IPS-20b (cell line): Measurements from ENCODE around the gene FCHSD2.

Experiments used
- H3K27ac ChIP-seq: one replicate; pipeline ENCODE4 v1.5.1; 2013; ENCODE audit warnings: low read length
- H3K27me3 ChIP-seq: 2 replicates; pipeline ENCODE4 v1.6.1; 2013; ENCODE audit warnings: mild to moderate bottlenecking, low read length, inconsistent platforms; ENCODE audit not compliant: insufficient read depth
- H3K36me3 ChIP-seq: 2 replicates; pipeline ENCODE4 v1.6.1; 2013; ENCODE audit warnings: low read depth, mild to moderate bottlenecking, inconsistent platforms, low read length, moderate library complexity; ENCODE audit not compliant: insufficient read depth
- H3K4me1 ChIP-seq: 2 replicates; pipeline ENCODE4 v1.6.1; 2013; ENCODE audit warnings: mild to moderate bottlenecking, control low read depth, inconsistent platforms, low read length, moderate library complexity; ENCODE audit not compliant: insufficient read depth
- H3K4me3 ChIP-seq: 2 replicates; pipeline ENCODE4 v1.5.1; 2013; ENCODE audit warnings: mild to moderate bottlenecking, low read length, inconsistent platforms
- H3K9ac ChIP-seq: 2 replicates; pipeline ENCODE4 v1.6.1; 2013; ENCODE audit warnings: low read depth, mild to moderate bottlenecking, inconsistent platforms, low read length, moderate library complexity
- H3K9me3 ChIP-seq: 2 replicates; pipeline ENCODE4 v1.6.1; 2013; ENCODE audit warnings: mild to moderate bottlenecking, low read depth, low read length, inconsistent platforms; ENCODE audit not compliant: insufficient read depth

Gene FCHSD2

DNA sequence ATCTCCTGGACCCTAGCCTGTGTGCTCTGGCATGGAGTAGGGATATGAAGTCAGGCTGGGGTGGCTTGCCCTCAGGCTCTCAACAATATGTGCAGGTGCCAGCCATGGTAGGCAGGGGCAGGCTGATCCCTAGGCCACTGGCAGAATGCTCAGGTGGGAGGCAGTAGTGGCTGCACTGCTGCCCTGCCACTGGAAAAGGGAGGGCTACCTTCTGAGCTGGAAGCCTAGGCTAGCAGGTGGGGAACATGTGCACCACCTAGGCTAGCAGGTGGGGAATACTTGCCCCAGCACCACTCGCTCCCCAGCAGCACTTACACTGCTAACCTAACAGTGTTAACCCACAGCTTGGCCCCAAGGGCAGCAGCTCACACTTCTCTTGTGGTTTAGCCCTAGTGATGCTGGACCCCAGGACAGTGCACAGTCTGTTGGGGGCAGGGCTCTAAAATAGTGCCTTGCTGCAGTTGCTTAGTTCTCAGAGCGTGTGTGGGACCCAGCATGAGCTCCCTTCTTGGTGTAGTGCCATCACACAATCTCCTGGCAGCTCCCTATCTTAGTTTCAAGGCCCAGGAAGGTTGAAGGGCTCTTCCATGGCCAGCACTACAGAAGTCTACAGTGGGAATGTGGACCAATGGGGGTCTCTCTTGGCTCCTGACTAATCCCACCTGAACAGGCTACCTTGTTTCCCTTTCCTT lies 130.8 kb downstream of the FCHSD2 start:
- H3K4me1 ChIP-seq = peaks cover 18% of the 10 kb centered on the region
- H3K27ac ChIP-seq = no peak overlapping the region
- no peak overlapping the region for H3K4me3 ChIP-seq
- H3K27me3 ChIP-seq = peaks cover 54% of the 10 kb centered on the region; the same call in 1 of the 2 replicates
- no peaks in the 10 kb centered on the region for H3K9me3 ChIP-seq
- no peaks in the 10 kb centered on the region for H3K36me3 ChIP-seq
- H3K9ac ChIP-seq = no peak overlapping the region

DNA sequence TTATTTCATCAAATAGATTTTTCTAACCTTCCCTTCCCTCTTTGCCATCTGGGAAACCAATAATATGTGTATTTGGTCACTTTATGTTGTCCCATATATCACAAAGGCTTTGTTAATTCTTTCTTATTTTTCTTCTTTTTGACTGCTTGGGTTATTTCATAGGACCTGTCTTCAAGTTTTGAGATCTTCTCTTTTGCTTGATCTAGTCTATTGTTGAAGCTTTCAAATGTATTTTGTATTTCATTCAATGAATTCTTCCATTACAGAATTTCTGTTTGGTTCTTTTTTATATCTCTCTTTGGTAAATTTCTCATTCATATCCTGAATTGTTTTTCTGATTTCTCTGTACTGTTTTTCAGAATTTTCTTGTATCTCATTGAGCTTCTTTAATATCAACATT lies 132.1 kb downstream of the FCHSD2 start:
- Histone ChIP-seq H3K27ac (no peak overlapping the region), H3K9me3 (no peaks in the 10 kb centered on the region), H3K27me3 (peaks cover 51% of the 10 kb centered on the region; the same call in 1 of the 2 replicates), H3K4me3 (no peak overlapping the region), H3K4me1 (peaks cover 18% of the 10 kb centered on the region), H3K36me3 (no peaks in the 10 kb centered on the region), H3K9ac (no peak overlapping the region)

DNA sequence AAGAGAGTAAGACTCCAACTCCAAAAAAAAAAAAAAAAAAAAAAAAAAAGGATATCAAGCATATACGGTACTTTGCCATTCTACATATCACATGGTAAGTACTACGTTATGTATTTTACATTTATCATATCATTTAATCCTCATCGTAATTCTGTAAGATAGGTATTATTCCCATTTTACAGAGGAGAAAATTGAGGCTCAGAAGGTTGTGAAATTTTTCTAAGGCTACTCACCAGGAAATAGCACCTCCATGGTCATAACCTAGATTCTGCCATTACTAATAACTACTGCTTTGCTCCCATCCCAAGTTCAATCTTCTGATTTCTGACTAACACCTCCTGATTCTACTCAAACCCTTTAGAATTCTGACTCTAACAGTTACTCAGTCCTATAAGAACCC lies 138.0 kb downstream of the FCHSD2 start:
- Histone ChIP-seq H3K36me3 (no peaks in the 10 kb centered on the region), H3K27me3 (no peaks in the 10 kb centered on the region), H3K4me3 (no peak overlapping the region), H3K9me3 (no peaks in the 10 kb centered on the region), H3K27ac (no peak overlapping the region), H3K9ac (no peak overlapping the region), H3K4me1 (no peaks in the 10 kb centered on the region)

DNA sequence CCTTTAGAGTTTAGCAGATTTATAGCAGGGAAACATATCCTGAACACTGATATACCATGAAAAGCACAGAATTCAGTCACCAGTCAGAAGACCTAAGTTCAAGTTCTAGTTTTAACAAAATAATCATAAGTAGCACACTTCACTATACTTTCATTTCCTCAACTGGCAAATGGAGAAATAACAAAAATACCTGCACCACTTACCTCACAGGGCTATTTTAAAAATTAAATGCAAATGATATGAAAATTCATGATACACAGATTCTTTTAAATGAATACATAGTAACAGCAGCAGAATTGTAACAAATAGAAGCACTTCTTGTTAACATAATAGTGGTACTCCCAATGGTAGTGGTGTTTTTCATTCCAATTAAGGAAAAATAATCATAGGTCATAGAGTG lies 139.0 kb downstream of the FCHSD2 start:
- Histone ChIP-seq H3K4me3 (no peak overlapping the region), H3K4me1 (no peaks in the 10 kb centered on the region), H3K9me3 (no peaks in the 10 kb centered on the region), H3K36me3 (no peaks in the 10 kb centered on the region), H3K27me3 (no peaks in the 10 kb centered on the region), H3K27ac (no peak overlapping the region), H3K9ac (no peak overlapping the region)

DNA sequence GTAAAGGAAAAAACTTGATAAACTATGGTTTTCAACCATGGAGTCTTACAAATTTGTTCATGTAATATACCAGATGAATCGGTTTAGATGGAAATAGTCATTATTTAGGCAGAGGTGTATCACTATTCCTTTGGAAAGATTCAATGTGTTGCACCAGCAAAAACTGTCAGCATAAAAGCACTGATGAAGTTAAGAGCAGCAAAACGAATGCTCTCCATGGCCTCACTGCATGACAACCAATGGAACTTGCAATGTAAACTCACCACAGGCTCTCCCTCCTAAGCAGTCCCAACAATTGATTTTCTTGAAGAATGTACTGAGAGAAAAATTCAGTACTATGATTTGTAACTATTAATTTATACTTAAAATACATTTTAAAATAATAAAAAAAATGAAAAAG lies 139.9 kb downstream of the FCHSD2 start:
- H3K27ac ChIP-seq = no peak overlapping the region
- H3K9me3 ChIP-seq = no peaks in the 10 kb centered on the region
- no peaks in the 10 kb centered on the region for H3K27me3 ChIP-seq
- H3K36me3 ChIP-seq = no peaks in the 10 kb centered on the region
- H3K4me1 ChIP-seq = no peaks in the 10 kb centered on the region
- no peak overlapping the region for H3K9ac ChIP-seq
- H3K4me3 ChIP-seq = no peak overlapping the region

DNA sequence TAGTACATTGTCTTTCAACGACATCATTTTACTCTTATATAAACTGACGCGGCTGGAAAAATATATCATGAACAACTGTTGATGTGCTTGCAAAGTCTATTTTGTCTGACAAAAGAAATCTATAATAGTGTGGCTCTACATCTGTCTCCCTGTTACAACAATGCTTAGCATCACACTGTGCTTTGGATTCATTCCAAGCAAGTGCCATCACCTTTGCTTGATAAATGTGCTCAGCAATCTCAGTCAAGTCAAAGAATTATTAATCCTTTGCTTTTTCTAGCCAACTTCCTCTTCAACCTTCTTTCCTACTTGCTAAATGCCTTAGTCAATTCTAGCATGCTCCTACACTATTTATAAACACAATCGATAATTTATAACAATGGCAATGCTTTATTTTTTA lies 140.5 kb downstream of the FCHSD2 start:
- no peaks in the 10 kb centered on the region for H3K4me1 ChIP-seq
- no peaks in the 10 kb centered on the region for H3K27me3 ChIP-seq
- no peaks in the 10 kb centered on the region for H3K36me3 ChIP-seq
- no peak overlapping the region for H3K27ac ChIP-seq
- no peaks in the 10 kb centered on the region for H3K9me3 ChIP-seq
- no peak overlapping the region for H3K9ac ChIP-seq
- H3K4me3 ChIP-seq = no peak overlapping the region

DNA sequence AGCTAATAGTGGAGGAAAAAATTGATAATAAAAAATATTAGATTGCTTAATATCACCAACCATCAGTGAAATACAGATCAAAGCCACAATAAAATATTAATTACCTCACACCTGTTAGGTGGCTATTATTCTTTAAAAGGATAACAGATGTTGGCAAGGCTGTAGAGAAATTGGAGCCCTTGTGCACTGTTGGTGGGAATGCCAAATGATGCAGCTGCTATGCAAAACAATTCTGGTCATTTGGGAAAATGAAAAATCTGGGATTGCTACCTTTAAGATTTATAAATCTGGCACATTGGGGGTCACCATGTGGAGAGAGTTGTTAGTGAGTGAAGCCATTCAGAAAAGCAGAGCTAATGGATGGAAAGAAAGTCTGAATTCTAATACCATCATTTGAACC lies 143.4 kb downstream of the FCHSD2 start:
- H3K4me3 ChIP-seq = no peak overlapping the region
- no peaks in the 10 kb centered on the region for H3K9me3 ChIP-seq
- no peaks in the 10 kb centered on the region for H3K4me1 ChIP-seq
- no peak overlapping the region for H3K9ac ChIP-seq
- no peak overlapping the region for H3K27ac ChIP-seq
- H3K27me3 ChIP-seq = no peaks in the 10 kb centered on the region
- H3K36me3 ChIP-seq = no peaks in the 10 kb centered on the region

DNA sequence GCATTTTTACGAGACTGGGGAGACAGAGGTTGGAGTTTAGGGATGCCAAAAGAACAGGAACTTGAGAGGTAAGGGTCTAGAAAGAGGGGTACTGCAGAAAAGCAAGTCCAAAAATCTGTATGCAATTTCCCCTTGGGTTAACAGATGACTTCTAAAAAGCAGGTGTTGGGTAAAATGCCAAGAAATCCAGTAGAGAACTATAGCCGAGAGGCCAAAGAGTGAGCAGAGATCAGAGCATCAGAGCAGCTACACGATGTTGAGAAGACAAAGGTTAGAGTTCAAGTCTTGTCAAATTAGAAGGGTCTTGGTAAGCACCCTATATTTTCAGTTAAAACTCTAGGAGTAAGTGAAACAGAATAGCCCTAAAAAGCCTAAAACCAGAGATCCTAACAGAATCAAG lies 145.2 kb downstream of the FCHSD2 start:
- Histone ChIP-seq H3K9ac (no peak overlapping the region), H3K27ac (no peak overlapping the region), H3K9me3 (no peaks in the 10 kb centered on the region), H3K4me1 (no peaks in the 10 kb centered on the region), H3K36me3 (no peaks in the 10 kb centered on the region), H3K27me3 (no peaks in the 10 kb centered on the region), H3K4me3 (no peak overlapping the region)

DNA sequence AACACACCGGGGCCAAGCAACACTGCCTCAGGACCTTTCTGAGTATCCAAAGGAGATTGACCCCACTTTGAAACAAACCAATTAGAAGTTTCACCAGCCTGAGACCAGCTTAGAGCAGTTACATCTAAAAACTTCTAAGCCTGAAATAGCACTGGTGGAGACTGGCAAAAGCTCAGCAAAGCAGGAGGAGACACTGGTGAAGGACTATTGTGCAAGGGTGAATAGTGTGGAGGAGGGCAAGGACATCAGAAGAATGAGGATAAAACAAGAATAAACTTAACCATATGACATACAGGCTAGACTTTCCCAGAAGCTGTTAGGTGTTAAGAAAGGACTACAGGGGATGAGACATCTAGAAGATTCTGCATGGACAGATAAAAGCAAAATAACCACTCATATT lies 152.4 kb downstream of the FCHSD2 start:
- H3K4me3 ChIP-seq = no peak overlapping the region
- H3K9ac ChIP-seq = no peak overlapping the region
- H3K27ac ChIP-seq = no peak overlapping the region
- no peaks in the 10 kb centered on the region for H3K36me3 ChIP-seq
- no peaks in the 10 kb centered on the region for H3K9me3 ChIP-seq
- no peaks in the 10 kb centered on the region for H3K27me3 ChIP-seq
- H3K4me1 ChIP-seq = peaks cover 6% of the 10 kb centered on the region; the same call in 1 of the 2 replicates

DNA sequence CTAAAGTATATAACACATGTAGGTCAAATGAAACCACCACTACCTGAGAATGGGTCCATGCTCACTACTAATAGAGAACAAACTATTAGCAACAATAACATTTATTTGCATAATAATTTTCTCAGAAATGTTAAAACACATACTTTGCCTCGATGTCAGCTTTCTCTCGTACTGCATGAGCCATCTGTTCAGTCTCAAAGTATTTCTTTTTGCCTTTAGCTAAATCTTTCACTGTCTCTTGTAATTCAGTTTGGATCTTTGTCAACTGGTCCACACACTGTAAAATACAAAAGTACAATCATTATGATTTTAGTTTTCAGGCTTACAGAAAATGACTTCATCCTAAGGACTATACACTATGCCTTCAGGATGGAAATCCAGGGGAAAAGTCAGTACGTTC lies 153.3 kb downstream of the FCHSD2 start:
- Histone ChIP-seq H3K9ac (no peak overlapping the region), H3K4me1 (peaks cover 6% of the 10 kb centered on the region; the same call in 1 of the 2 replicates), H3K36me3 (no peaks in the 10 kb centered on the region), H3K27me3 (no peaks in the 10 kb centered on the region), H3K9me3 (no peaks in the 10 kb centered on the region), H3K27ac (no peak overlapping the region), H3K4me3 (no peak overlapping the region)

DNA sequence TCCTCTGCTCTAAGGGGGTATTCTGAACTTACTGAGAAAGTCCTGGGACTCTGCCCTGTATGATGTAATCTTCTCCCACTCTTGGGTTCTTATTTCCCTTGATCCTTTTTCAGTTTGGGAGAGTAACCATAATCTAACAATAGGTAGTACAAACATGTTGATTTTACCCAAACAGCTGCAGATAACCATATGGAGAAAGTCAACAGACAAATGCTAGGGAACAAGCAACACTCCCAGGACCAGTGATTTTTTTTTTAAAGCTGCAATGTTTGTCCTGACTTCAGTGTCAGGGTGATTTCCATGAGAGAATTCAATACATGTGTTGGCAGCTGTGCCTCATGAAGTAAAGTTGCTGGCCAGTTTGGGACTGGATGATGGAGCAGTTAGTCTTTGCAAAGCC lies 156.5 kb downstream of the FCHSD2 start:
- H3K9ac ChIP-seq = peak overlapping the region; percentile 53
- no peaks in the 10 kb centered on the region for H3K9me3 ChIP-seq
- no peaks in the 10 kb centered on the region for H3K36me3 ChIP-seq
- peaks cover 10% of the 10 kb centered on the region; the same call in 1 of the 2 replicates for H3K4me1 ChIP-seq
- no peaks in the 10 kb centered on the region for H3K27me3 ChIP-seq
- no peak overlapping the region for H3K27ac ChIP-seq
- no peak overlapping the region for H3K4me3 ChIP-seq

DNA sequence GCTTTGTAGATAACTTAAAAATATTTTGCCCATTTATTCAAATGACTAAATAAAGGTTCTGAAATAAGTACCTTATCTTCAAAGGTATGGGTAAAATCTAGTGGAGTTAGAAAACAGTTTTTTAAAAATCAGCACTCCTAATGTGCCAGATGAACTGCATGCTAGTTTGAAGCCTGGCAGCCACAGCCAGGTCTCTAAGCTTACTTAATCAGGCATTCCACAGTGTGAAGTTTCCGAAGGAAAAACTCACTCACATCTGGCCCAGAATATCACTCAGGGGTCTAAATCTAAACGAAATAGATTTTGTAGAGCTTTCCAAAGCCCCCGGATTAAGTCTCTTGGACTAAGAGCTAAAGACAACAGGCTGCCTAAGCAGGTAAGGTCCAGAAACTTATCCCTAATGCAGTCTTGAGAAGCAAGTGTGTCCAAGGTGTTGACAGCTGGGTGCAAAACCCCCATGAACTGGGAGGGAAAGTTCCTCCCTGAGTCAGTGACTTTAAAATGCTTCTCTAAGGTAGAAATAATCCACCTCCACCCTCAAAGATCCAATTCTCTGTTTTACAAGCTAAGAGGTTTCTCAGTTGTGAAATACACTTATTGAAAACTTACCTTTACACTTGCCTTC lies 157.6 kb downstream of the FCHSD2 start:
- peaks cover 10% of the 10 kb centered on the region; the same call in 1 of the 2 replicates for H3K4me1 ChIP-seq

More for the DNA sequence above, 157.6 kb downstream of the FCHSD2 start:
- H3K9ac ChIP-seq = no peak overlapping the region
- H3K36me3 ChIP-seq = no peaks in the 10 kb centered on the region
- H3K4me3 ChIP-seq = no peak overlapping the region
- no peak overlapping the region for H3K27ac ChIP-seq
- no peaks in the 10 kb centered on the region for H3K27me3 ChIP-seq
- H3K9me3 ChIP-seq = no peaks in the 10 kb centered on the region
